GM12892 (cell line): Measurements from ENCODE around the gene MARK1.
A peak's percentile ranks its signal among the peaks of the same experiment; 100 is the strongest.

Experiments
- DNase-seq: peaks from one replicate; pipeline ENCODE4 v3.0.0; 2011; ENCODE audit not compliant: insufficient read length
- FAIRE-seq: peaks from 2 replicates; lab custom pipeline; 2011; peaks lifted over from hg19 to GRCh38; lab: Jason Lieb, UNC
- POLR2A ChIP-seq: IDR thresholded peaks from 2 replicates; pipeline ENCODE4 v1.6.1; 2011; ENCODE audit warnings: low read depth, low read length, control low read depth
- POLR2AphosphoS5 ChIP-seq: IDR thresholded peaks from 2 replicates; pipeline ENCODE4 v1.6.1; 2011; ENCODE audit warnings: low read depth, low read length, control low read depth
- TAF1 ChIP-seq: IDR thresholded peaks from 2 replicates; pipeline ENCODE4 v1.6.1; 2011; ENCODE audit warnings: low read depth, mild to moderate bottlenecking, control low read depth, low read length, borderline replicate concordance

MARK1 gene

DNA sequence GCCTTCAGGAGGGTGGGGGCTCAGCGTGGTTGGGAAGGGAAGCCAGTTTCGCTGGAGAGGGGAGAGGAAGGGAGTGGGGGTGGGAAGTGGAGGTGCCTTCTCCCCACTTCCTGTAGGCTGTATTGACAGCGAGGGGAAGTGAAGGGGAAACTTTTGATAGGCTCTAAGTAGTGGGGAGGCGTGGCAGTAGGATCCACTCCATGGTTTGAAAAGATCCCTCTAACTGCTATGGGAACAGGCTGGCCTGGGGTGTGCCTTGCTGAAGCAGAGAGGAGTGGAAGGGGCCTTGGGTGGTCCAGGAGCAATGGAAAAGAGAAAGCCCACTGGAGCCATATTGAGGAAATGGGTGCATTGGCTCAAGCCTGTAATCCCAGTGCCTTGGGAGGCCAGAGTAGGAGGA lies 182.4 kb downstream of the MARK1 start:
- TF ChIP-seq POLR2A (no peak), TAF1 (no peak), POLR2AphosphoS5 (no peak)
- FAIRE-seq (peak; percentile 48), DNase-seq (no peak)

DNA sequence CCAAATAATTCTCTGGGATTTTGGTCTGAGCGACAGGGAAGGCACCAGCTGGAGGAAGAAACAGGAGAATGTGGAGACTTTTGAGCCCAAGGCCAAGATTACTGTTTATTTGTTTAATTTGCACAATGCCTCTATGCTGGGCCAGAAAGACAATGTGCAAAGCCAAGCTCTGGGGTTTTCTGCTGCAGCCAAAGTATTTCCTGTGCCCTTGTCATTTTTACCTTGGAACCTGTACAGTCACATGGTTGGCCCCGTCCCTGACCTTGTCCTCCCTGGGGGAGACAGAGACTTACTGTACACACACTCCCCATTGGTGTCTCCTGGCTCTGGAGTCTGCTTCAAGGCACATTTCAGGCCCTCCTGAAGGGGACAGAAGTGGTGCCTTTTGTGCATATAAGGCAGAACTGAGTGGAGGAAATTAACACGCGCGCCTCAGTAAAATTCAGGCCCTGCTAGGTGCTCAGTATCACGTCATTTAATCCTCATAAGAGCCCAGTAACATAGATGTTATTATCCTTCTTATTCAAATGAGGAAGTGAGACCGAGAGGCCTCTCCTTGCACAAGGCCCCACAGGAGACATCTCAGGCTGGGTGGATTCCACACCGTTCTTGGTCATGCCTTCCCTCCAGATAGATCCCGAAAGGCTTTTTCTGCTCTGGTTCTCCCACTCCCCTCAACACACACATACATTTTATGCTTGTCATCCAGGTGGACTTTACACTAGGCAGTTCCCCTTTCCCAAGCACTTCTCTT lies 183.3 kb downstream of the MARK1 start:
- TF ChIP-seq POLR2AphosphoS5 (no peak), POLR2A (no peak), TAF1 (no peak)
- DNase-seq, result no peak
- FAIRE-seq, result peak; percentile 54
